ENCODE results near the gene NUB1. TPM values are rescaled to one million over a fixed set of nuclear protein-coding genes. Genes with fewer than 3 reads are reported as not detected.

NUB1 gene
- total RNA-seq, 1 donor from 2014 or later = 61.7 TPM

GRCh38 chr7:151311294-151311864 is 30.2 kb upstream of the NUB1 start:
- H3K4me2 ChIP-seq = no peak overlapping the region
- no peaks in the 10 kb centered on the region for H3K9me3 ChIP-seq (ENCODE audit: low read depth)
- TF ChIP-seq CTCF (IDR thresholded peaks at IDR 0.05) (peak; percentile 31), EZH2phosphoT487 (IDR thresholded peaks at IDR 0.05) (no peak)

GRCh38 chr7:151312356-151312755 is 29.3 kb upstream of the NUB1 start:
- Histone ChIP-seq H3K4me2 (no peak overlapping the region), H3F3A (ENCODE audit: low read depth) (peaks cover 9% of the 10 kb centered on the region), H3K9ac (no peak overlapping the region), H3K27me3 (no peaks in the 10 kb centered on the region), H3K27ac (no peak overlapping the region), H3K36me3 (no peaks in the 10 kb centered on the region), H3K4me1 (no peaks in the 10 kb centered on the region), H3K4me3 (no peak overlapping the region), H3K9me3 (ENCODE audit: low read depth) (no peaks in the 10 kb centered on the region), H4K20me1 (ENCODE audit: low read depth) (no peaks in the 10 kb centered on the region), H3K79me2 (ENCODE audit: low read depth) (no peaks in the 10 kb centered on the region), H2AFZ (replicated peaks) (no peak overlapping the region)
- TF ChIP-seq EZH2 (IDR thresholded peaks at IDR 0.05) = no peak
- no peak for TF ChIP-seq CTCF (IDR thresholded peaks at IDR 0.05)
- no peak for TF ChIP-seq EZH2phosphoT487 (IDR thresholded peaks at IDR 0.05)
- Mint-ChIP-seq H3K9me3 (peaks cover 5% of the 10 kb centered on the region), H3K4me1 (no peaks in the 10 kb centered on the region), H3K27me3 (ENCODE audit: insufficient read depth, low read depth) (peaks cover 4% of the 10 kb centered on the region), H3K36me3 (no peaks in the 10 kb centered on the region), H3K4me3 (no peak overlapping the region), H3K27ac (no peak overlapping the region)
- no peak for DNase-seq (ENCODE audit: low spot score)

More at GRCh38 chr7:151311294-151311864, 30.2 kb upstream of the NUB1 start:
- H3K27me3 Mint-ChIP-seq (ENCODE audit: insufficient read depth, low read depth) = peaks cover 8% of the 10 kb centered on the region
- no peaks in the 10 kb centered on the region for H3K36me3 Mint-ChIP-seq
- no peak overlapping the region for H3K4me3 Mint-ChIP-seq
- Histone ChIP-seq H3K27ac (no peak overlapping the region), H3K36me3 (no peaks in the 10 kb centered on the region), H3K4me3 (no peak overlapping the region), H3K4me1 (no peaks in the 10 kb centered on the region), H4K20me1 (ENCODE audit: low read depth) (no peaks in the 10 kb centered on the region), H3F3A (ENCODE audit: low read depth) (peaks cover 9% of the 10 kb centered on the region), H3K9ac (no peak overlapping the region), H3K27me3 (no peaks in the 10 kb centered on the region), H2AFZ (replicated peaks) (no peak overlapping the region), H3K79me2 (ENCODE audit: low read depth) (no peaks in the 10 kb centered on the region)
- H3K27ac Mint-ChIP-seq = no peak overlapping the region
- peak; percentile 20 for DNase-seq (ENCODE audit: low spot score)
- peaks cover 5% of the 10 kb centered on the region for H3K9me3 Mint-ChIP-seq
- no peaks in the 10 kb centered on the region for H3K4me1 Mint-ChIP-seq

- Mint-ChIP-seq H3K27me3 (ENCODE audit: insufficient read depth, low read depth) (peaks cover 2% of the 10 kb centered on the region), H3K9me3 (peaks cover 5% of the 10 kb centered on the region), H3K4me3 (no peak overlapping the region), H3K27ac (no peak overlapping the region), H3K36me3 (no peaks in the 10 kb centered on the region), H3K4me1 (no peaks in the 10 kb centered on the region)
- no peaks in the 10 kb centered on the region for H3K4me1 ChIP-seq
- H3F3A ChIP-seq (ENCODE audit: low read depth) = peaks cover 9% of the 10 kb centered on the region
- TF ChIP-seq EZH2 (IDR thresholded peaks at IDR 0.05) (no peak), CTCF (IDR thresholded peaks at IDR 0.05) (no peak), EZH2phosphoT487 (IDR thresholded peaks at IDR 0.05) (no peak)
- H3K9me3 ChIP-seq (ENCODE audit: low read depth) = no peaks in the 10 kb centered on the region
- no peaks in the 10 kb centered on the region for H3K79me2 ChIP-seq (ENCODE audit: low read depth)
- no peak overlapping the region for H3K4me3 ChIP-seq
- no peak for DNase-seq (ENCODE audit: low spot score)
- no peak overlapping the region for H2AFZ ChIP-seq (replicated peaks)
- no peak overlapping the region for H3K27ac ChIP-seq
- no peak overlapping the region for H3K4me2 ChIP-seq
- H3K9ac ChIP-seq = no peak overlapping the region
- H3K27me3 ChIP-seq = no peaks in the 10 kb centered on the region
- H3K36me3 ChIP-seq = no peaks in the 10 kb centered on the region
- H4K20me1 ChIP-seq (ENCODE audit: low read depth) = no peaks in the 10 kb centered on the region
Observed at GRCh38 chr7:151312831-151313809, 28.5 kb upstream of the NUB1 start.
